Activated CD4-positive, CD25-positive, alpha-beta regulatory T cell treated with anti-CD3 and anti-CD28 coated beads, Interleukin-2, amount 50 U/mL, for 24 hours (primary cell): Measurements from ENCODE around the gene XAGE2.
"Not testable (repeated sequence)": the region's sequence is repeated elsewhere in the genome, so short reads cannot be mapped to it uniquely, and the experiment has no call there.

Experiments
- ATAC-seq, 2 donors: fragments of 150-1000 bp; cut with Tn5 transposase; one replicate each; pipeline ENCODE4 v1.10.0; 2021; ENCODE audit warnings: mild to moderate bottlenecking in 1 of 2, moderate library complexity in 1 of 2

XAGE2 gene, protein sequence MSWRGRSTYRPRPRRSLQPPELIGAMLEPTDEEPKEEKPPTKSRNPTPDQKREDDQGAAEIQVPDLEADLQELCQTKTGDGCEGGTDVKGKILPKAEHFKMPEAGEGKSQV

DNA sequence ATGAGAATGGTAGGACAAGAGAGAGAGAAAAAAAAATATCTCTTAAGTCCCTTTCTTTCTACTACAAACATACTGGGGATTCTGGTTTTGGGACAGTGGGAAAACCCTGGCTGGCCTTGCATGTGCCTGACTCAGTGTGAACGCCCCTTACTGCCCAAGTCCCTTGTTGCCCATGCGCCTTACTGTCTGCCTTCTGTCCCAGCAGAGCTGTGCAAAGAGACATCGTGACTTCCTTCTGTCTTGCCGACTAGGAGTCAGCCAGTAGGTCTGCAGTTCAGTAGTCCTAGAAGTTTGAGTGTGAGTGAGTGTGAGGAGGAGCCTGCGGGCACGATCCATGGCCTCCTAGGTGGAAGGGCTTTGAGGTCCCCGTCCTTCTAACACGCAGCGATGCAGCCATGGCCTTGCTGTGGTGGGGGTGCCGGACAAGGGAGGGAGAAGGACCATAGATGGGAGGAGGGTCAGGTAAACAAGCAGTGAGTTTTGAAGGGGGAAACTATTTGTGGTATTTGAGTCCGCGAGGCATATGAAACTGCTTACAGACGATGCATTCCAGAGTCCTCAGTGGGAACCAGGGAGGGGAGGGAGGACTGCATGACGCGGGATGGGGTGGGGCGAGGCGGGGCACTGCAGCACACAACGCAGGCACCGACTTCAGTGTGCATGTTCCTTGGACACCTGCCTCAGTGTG, at the start of gene XAGE2:
XAGE2 (plus strand) TSS at position 654 of the 688 bp plus-strand sequence. CDS start 994 bp downstream, outside the sequence.
- ATAC-seq: no peak

DNA sequence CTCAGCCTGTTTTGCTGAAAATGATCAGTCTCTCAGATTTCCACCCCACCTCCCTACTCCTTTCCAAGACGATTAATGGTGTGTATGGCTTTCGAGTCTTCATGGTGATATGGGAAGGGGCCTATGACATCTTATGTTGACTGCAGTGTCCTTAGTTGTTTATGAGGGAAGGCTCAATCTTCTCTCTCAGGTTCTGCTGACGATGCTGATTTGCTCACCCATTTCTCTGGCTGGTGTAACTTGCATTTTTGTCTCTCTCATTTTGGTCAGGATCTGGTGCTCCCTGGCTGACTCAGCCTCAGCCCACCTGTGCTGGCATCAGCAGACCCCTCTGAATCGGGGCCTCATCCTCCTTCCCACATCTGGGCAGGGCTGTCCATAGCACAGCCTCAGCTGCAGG, 31.4 kb upstream of the XAGE2 start:
- ATAC-seq: no peak

DNA sequence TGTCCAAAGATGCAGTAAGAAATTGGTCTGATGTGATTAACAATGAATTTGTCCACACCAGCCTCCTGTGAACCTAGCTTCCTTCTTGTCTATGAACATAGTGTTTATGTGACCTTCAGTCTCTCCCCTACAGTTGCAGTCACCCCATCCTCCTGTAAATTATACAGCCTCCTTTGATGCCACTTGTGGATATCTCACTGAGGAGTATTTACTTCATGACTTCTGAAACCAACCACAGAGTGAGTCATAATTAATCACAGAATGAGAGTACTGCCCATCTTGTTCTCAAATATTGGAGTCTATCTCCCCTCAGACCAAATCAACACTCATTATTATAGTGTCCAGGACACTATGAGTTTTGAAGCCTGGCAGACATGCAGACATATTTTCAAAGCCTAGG, 27.3 kb upstream of the XAGE2 start:
- ATAC-seq: peak in 1 of 2 donors; percentile 20

DNA sequence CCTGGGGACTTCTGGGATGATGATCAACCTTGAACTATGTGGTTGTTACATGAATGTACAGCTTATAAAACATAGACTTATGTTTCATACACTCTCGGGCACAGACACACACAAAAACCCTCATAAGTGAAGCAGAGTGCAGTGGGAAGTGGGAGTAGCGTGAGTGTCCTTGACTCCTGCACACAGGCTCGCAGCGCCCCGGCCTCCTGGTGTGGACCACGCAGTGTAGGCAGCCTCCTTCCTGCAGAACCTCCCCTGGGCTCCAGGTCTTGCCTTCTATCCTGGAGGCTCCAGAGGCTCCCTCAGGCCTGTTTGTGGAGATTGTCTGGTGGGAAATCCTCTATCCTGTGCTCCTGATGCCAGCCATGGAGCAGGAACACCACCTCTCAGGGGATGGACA, 25.7 kb upstream of the XAGE2 start:
- not testable (repeated sequence) for ATAC-seq

DNA sequence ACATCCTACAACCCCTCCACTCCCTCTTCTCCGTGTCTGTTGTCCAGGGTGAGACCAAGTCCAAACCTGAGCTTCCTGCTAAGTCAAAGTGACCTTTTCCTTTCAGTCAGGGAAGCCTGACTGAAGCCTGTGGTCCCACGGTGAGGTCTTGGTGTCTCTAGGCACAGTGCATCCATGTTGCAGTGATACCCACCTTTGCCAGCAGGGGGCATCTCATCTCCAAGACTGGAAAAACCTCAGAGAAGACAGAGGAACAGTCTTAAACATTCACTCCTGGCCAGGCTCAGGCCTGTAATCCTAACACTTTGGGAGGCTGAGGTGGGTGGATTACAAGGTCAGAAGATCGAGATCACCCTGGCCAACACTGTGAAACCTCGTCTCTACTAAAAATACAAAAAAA, 23.4 kb upstream of the XAGE2 start:
- not testable (repeated sequence) for ATAC-seq

DNA sequence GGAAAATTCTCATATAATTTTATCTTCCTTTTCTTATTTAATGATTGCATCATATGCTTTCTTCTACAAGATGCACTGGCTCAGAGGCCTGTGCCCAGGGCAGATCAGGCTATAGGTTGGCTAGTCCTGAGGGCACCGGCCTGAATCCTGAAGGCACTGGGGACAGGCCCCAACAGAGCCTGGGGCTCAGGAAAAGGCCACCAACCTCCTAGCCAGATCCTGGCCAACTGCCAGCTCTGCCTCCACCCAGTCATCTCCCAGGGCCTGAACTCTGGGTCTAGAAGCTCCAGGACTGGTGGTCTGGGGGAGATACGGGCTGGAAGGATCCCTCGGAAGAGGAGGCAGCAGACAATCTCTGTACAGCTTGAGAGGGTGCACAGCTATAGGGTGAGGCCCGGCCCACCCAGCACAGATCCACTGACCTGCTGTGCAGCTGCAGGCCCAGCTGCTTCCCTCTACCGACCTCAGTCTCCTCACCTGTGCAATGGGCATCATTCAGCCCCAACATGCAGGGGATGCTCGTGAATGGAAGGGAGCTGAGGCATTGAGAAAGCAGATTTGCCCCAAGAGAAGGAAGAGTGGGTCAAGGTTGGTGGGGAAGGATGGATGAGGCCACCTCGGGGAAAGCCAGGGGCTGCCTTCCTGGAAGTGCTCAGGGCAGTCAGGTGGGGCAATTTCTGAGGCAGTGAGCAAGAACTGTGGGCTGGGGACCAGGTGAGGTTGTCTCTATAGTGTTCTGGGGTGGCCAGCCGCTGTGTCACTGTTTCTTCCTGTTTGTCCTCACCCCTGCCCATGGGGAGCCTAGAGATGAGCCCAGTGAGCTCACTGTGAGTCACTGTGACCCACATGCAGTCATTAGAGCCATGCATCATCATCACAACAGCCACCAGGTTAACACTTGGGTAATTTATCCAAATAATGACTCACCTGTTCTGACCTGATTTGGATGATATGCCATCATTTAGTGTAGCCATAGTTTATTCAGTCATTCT, 22.4 kb upstream of the XAGE2 start:
- peak; percentile 93 for ATAC-seq

DNA sequence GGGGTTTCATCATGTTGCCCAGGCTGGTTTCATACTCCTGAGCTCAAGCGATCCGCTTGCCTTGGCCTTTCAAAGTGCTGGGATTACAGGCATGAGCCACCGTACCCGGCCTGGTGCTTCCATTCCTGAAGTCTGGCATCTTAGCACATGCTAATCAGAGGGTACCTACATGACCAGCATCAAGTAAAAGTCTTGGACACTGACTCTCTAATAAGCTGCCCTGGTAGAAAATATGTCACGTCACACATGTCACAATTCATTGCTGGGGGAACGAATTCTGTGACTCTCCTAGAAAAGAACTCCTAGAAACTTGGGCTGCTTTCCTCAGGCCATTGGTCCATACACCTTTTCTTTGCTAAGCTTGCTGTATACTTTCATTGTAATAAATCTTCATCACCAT, 19.1 kb upstream of the XAGE2 start:
- no peak for ATAC-seq

DNA sequence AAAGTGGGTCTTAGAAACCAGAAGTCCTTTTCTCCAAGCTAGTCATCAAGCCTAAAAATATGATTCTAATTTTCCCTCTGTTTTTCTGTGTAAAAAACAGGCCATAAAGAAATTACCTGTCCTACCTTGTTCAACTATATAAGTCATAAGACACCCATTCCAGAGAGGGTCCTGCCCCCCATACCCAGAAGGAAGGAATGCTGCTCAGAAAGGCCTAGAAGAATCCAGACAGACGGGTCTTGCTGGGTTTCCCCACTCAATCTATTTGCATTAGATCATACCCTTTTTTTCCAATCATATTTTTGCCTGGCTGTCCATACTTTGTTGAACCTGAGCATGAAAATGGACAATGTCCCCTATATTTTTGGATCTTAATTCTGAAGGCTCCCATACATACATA, 16.3 kb upstream of the XAGE2 start:
- ATAC-seq: no peak

DNA sequence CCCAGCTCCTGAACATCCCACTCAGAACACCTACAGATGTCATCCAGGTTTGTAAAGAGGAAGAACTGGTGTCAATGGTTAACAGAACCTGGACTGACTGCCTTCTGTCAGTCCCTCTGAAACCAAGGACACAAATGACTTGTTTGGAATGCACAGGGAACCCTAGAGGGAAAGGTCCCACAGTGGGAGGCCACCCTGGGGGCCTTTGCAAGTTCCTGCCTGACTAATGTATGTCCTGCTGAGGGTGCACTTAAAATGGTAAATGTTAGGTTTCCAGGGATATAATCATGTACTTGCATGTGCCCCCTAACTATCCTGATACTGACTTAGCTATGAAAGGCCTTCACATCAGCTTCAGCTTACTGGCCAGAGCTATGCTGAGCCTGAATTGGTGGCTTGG, 15.0 kb upstream of the XAGE2 start:
- no peak for ATAC-seq

DNA sequence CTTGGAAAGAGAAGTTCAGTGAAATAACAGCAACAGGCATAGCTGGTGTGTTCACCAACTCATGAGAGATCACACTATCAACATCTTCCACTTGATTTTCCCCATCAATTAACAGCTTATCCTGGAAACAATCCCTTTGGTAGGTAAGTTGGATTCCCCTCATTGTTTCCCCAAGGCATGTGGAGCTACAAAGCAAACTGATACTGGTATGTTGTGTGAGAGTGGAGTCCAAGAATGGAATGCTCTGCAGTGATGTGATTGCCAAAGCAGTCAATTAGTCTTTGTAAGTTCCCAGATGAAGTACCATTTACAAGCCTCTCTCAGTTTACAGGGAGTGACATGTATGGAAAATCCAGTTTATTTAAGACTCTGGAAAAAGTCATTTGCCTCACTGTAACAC, 13.7 kb upstream of the XAGE2 start:
- ATAC-seq: no peak

DNA sequence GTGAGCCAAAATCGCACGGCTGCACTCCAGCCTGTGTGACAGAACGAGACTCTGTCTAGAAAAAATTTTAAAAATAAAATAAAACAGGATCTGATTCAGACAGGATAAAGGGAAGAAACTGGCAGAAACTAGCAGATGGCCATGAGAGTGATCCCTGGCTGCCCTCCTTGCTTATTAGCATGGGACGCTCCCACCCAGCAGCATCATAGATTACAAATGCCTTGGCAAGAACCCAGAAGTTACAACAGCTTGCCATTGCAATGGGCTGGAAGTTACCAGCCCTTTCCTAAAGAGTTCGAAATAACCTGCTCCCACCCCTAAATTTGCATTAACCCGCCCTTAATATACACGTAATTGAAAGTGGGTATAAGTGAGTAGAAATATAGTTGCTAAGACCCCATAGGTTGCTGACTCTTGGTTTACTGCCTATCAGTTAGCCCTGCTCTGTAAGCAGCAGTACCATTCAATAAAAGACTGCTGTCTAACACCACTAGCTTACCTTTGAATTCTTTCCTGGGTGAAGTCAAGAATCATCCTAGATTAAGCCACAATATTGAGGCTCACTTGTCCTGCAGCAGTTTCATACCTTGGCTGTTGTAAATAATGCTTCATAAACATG, 9.1 kb upstream of the XAGE2 start:
- ATAC-seq: no peak

DNA sequence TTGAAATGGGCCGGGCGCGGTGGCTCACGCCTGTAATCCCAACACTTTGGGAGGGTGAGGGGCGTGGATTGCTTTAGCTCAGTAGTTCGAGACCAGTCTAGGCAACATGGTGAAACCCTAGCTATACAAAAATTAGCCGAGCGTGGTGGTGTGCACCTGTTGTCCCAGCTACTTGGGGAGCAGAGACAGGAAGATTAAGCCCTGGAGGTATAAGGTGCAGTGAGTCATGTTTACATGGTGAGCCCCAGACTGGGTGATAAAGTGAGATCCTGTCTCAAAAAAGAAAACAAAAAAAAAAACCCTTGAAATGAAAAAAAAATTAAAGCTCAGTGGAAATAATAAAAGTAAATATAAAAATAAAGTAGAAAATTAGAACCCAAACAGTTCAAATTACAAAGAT, 6.9 kb upstream of the XAGE2 start:
- no peak for ATAC-seq

DNA sequence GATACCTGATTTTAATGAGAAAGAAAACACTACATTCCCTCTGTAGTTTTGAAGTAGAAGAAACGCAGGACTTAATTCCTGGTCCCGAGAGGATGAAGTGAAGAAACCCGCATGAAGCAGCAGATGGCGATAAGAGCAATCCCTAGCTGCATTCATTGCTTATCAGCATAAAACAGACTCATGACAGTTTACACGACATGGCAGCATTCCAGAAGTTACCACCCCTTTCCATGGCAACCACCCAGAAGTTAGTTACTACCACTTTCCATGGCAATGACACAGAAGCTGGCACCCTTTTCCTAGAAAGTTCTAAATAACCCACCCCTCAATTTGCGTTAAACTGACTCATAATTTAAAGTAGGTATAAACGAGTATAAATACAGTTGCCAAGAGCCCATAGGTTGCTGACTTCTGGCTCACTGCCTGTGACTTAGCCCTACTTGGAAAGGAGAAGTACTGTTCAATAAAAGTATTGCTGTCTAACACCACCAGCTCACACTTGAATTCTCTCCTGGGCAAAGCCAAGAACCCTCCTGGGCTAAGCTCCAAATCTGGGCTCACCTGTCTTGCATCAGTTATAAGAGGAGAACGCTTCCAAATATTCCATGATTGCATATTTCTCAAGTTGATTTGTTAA, 5.5 kb upstream of the XAGE2 start:
- ATAC-seq: no peak

DNA sequence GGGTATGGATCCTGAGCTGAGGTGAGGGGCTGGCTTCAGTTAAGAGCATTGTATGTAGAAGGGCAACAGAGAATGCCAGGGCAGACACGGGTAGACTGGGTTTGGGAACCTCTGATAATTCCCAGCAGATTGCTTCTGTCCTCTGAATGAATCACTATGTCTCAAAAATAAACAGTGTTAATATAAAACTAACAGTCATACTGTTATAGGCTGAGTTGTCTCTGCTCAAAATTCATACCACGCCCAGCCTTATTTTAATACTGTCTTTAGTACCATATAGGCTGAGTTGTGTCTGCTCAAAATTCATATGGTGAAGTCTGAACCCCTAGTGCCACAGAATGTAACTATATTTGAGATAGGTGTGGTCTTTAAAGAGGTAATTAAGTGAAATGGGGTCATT, 10.0 kb downstream of the XAGE2 start:
- ATAC-seq: no peak

DNA sequence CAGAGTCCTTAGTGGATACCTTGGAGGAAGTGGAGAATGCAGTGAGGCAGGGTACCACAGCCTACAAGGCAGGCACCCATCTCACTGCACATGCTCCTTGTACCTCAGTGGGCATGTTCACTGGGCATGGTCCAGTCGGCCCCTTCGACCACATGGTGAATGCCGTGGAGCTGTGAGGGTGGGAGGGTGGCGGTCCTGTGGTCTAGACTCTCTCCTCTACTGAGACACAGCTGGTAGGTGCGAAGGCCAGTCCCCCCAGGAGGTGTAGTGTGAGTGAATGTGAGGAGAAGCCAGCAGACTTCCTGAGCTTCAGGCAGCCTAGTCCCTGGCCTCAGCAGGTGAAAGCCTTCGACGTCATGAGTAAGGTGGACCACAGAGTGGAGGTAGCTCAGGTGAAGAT, 12.2 kb downstream of the XAGE2 start:
- no peak for ATAC-seq

DNA sequence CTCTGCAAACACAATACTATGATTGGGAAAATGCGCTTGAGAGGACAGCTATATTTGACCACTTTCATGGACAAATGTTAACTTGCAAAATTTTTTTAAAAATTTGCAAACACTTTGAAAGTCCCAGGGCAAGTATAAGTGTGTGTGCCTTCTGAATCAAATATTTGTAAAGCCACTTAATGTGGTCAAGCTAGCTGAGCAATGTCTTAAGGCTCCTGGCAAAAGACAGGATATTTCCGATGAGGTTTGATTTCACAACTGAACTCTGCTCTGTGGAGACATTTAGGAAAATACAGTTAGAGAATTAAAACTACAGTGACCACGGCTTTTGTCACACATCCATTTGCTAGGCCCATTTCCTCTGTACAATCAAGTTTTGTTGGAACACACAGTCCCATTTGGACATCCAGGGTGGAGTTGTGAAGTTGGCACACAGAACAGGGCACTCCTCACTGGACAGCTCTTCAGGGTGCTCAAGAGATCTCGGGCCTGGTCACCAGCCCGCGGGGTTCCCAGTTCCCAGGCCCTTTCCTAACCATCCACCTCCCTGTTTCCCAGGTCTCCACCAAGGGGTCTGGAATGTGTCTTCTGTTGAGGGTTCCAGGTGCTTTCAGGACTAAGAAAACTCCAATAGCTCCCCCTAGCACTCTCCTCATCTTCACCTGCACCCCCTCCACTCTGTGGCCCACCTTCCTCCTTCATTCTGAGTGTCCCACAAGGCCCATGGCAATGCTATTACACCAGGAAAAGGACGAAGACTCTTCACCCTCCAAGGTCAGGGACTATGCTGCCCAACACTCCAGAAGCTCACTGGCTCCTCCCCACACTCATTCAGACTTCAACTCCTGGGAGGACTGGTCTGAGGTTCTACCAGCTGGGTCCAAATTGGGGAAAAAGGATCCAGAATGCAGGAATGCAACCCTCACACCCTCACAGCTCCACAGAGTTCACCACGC, 41.9 kb downstream of the XAGE2 start:
- no peak for ATAC-seq

DNA sequence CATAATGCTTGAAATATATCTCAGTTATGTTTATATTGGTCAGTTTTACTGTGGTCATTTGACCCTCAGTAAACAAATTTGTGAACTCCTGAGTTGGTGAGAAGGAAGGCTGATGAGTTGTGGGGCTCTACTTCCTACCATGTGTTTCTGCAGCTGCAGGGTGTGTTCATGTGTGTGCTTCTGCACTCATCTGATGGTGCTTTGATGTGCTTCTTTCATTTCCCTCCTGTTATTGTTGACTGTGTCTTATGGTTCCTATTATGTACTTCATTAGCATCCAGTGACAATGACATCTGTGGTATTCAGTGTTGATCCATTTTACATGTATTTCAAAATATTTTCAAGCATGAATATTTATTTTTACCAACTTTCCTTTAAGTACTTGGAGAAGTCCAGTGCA, 46.5 kb downstream of the XAGE2 start:
- ATAC-seq: no peak

DNA sequence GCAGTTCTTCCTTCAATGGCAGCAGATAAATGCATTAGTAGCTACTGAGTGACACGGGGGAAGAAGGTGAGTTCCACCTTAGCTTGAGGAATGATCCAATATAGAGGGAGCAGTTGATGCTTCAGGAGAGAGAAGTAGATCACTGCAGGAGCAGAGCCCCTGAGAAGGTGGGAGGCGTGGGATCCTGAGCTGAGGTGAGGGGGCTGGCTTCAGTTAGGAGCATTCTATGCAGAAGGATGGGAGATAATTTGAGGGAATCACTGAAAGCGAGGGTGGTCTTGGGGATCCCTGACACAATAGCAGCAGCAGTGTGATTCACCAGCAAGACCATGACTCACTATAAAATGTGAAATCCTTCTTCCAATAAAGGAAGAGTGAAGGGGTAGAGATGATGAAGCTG, 48.0 kb downstream of the XAGE2 start:
- ATAC-seq: no peak

DNA sequence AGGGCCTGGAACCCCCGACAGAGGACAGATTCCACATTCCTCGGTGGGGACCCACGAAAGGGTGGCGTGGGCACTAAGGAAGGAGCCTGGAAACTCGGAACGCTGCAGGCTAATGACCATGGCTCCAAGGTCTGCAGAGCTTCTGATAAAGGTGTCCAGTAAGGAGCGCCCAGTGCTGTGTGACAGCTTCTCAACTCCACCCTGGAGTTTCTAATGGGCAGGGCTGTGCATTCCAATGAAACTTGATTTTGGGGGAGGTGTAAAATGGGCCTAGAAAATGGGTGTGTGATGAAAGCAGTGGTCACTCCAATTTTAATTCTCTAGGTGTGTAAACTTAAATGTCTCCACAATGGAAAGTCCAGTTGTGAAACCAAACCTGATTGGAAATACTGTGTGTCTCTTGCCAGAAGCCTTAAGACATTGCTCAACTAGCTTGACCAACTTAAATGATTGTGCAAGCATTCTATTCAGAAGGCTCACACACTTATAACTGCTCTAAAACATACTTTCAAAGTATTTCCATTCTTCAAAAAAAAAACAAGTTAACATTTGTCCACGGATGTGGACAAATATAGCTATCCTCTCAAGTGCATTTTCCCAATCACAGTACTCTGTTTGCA, 52.1 kb downstream of the XAGE2 start:
- ATAC-seq: no peak

DNA sequence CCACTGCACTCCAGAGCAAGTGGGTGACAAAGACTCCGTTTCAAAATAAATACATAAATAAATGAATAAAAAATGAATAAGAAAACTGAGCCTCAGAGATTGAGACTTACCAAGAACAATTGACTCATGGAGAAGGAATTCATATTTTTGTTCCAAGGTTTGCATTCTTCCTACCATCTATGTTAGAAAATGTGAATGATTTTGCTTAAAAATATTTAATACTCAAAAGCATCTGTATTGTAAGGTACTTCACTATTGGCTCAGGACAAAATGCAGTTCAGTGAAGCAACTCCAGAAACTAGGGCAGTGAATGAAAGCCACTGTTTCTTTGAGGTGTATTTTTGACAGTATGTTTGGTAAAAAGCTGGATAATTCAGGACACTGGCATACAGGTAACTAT, 54.1 kb downstream of the XAGE2 start:
- no peak for ATAC-seq

DNA sequence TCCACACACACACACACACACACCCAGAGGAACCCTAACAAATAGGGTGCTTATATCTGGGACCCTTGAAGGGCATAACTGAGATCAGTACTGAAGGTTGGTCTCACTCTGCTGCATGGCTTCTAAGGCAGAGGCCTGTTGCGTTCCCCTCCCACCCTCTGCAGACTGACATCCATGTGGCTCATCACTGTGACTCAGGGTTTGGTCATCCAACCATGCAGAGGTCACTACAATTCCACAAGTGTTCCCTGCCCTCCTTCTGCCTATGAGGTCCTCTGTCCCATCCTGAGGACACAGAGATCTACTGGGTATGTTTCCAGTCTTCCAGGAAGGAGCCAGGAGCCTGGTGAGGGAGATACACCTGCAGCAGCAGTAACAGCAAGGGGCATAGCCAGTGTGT, 55.8 kb downstream of the XAGE2 start:
- no peak for ATAC-seq
